HEK293 (cell line): ENCODE data around the gene TAS1R3.

ENCODE experiments used
- CTCF ChIA-PET: fragments of 350-600 bp; formaldehyde crosslinking; extraction: SDS; loops from one replicate; lab custom pipeline; 2021; ENCODE audit warnings: antibody characterized with exemption; lab: Yijun Ruan, JAX
- POLR2A ChIA-PET: fragments of 300-600 bp; formaldehyde crosslinking; extraction: SDS; loops from one replicate; lab custom pipeline; 2020; ENCODE audit warnings: antibody characterized with exemption, inconsistent platforms; lab: Yijun Ruan, JAX
- H3K27ac ChIP-seq: fragments of 200-500 bp; sonication (Bioruptor generic); 2 replicates; pipeline ENCODE4 v1.5.1; 2014; ENCODE audit warnings: low read depth, low read length, control low read depth, inconsistent platforms; ENCODE audit errors: extremely low read depth
- H3K36me3 ChIP-seq, 2 experiments: fragments of 200-500 bp in 1 of 2; sonication (Bioruptor generic) in 1 of 2; 1 replicate in 1 of 2; 2 replicates in 1 of 2; pipeline ENCODE4 v1.5.1; 2014 to 2017; ENCODE audit warnings: inconsistent platforms in 2 of 2, low read length in 2 of 2; ENCODE audit not compliant: control insufficient read depth in 2 of 2, insufficient read depth in 1 of 2
- H3K4me1 ChIP-seq: fragments of 200-500 bp; sonication (Bioruptor generic); 2 replicates; pipeline ENCODE4 v1.5.1; 2014; ENCODE audit warnings: mild to moderate bottlenecking, low read length, inconsistent platforms; ENCODE audit not compliant: control insufficient read depth, insufficient read depth
- H3K4me3 ChIP-seq: 2 replicates; pipeline ENCODE4 v1.5.1; 2011; ENCODE audit warnings: low read depth, mild to moderate bottlenecking, control low read depth, low read length, moderate library complexity
- H3K9me3 ChIP-seq: fragments of 200-500 bp; sonication (Bioruptor generic); 2 replicates; pipeline ENCODE4 v1.5.1; 2014; ENCODE audit warnings: low read depth, low read length, inconsistent platforms; ENCODE audit not compliant: control insufficient read depth, insufficient read depth
- BCL11A ChIP-seq: fragments of 450-650 bp; formaldehyde crosslinking; IDR thresholded peaks from 2 replicates; pipeline ENCODE4 v1.5.1; 2016; ENCODE audit warnings: low read depth, missing biosample characterization, missing genetic modification characterization
- BCL11B ChIP-seq: fragments of 450-650 bp; formaldehyde crosslinking; IDR thresholded peaks from 2 replicates; pipeline ENCODE4 v1.5.1; 2016; ENCODE audit warnings: low read depth, missing biosample characterization, missing genetic modification characterization
- EGR2 ChIP-seq: fragments of 450-650 bp; formaldehyde crosslinking; IDR thresholded peaks from 2 replicates; pipeline ENCODE4 v1.5.1; 2016; ENCODE audit warnings: low read depth, missing biosample characterization, missing genetic modification characterization
- GLIS1 ChIP-seq: fragments of 450-650 bp; formaldehyde crosslinking; IDR thresholded peaks from 2 replicates; pipeline ENCODE4 v1.5.1; 2016; ENCODE audit warnings: missing biosample characterization, missing genetic modification characterization
- HIC1 ChIP-seq: fragments of 450-650 bp; formaldehyde crosslinking; IDR thresholded peaks from 2 replicates; pipeline ENCODE4 v1.5.1; 2016; ENCODE audit warnings: missing biosample characterization, missing genetic modification characterization
- KLF8 ChIP-seq: fragments of 450-650 bp; formaldehyde crosslinking; IDR thresholded peaks from 2 replicates; pipeline ENCODE4 v1.5.1; 2016; ENCODE audit warnings: missing biosample characterization, missing genetic modification characterization
- PRDM1 ChIP-seq: fragments of 450-650 bp; formaldehyde crosslinking; IDR thresholded peaks from 2 replicates; pipeline ENCODE4; 2016; ENCODE audit warnings: missing biosample characterization, missing genetic modification characterization
- YY2 ChIP-seq: fragments of 450-650 bp; formaldehyde crosslinking; IDR thresholded peaks from 2 replicates; pipeline ENCODE4 v1.5.1; 2016; ENCODE audit warnings: missing biosample characterization, missing genetic modification characterization
- ZBTB17 ChIP-seq: fragments of 450-650 bp; formaldehyde crosslinking; IDR thresholded peaks from 2 replicates; pipeline ENCODE4 v1.5.1; 2016; ENCODE audit warnings: missing biosample characterization, missing genetic modification characterization
- ZBTB49 ChIP-seq: fragments of 450-650 bp; formaldehyde crosslinking; IDR thresholded peaks from 2 replicates; pipeline ENCODE4 v1.5.1; 2016; ENCODE audit warnings: missing biosample characterization, missing genetic modification characterization, low read depth
- ZFP3 ChIP-seq: fragments of 450-650 bp; formaldehyde crosslinking; IDR thresholded peaks from 2 replicates; pipeline ENCODE4 v1.5.1; 2016; ENCODE audit warnings: low read depth, missing biosample characterization, missing genetic modification characterization
- ZNF114 ChIP-seq: fragments of 450-650 bp; formaldehyde crosslinking; IDR thresholded peaks from 2 replicates; pipeline ENCODE4 v1.5.0; 2017; ENCODE audit warnings: missing biosample characterization, missing genetic modification characterization
- ZNF146 ChIP-seq: fragments of 450-650 bp; formaldehyde crosslinking; IDR thresholded peaks from 2 replicates; pipeline ENCODE4 v1.5.1; 2016; ENCODE audit warnings: missing biosample characterization, missing genetic modification characterization
- ZNF157 ChIP-seq: fragments of 450-650 bp; formaldehyde crosslinking; IDR thresholded peaks from 2 replicates; pipeline ENCODE4 v1.5.1; 2016; ENCODE audit warnings: missing biosample characterization, missing genetic modification characterization
- ZNF174 ChIP-seq: fragments of 450-650 bp; formaldehyde crosslinking; IDR thresholded peaks from 2 replicates; pipeline ENCODE4 v1.5.0; 2017; ENCODE audit warnings: missing biosample characterization, mild to moderate bottlenecking, missing genetic modification characterization
- ZNF248 ChIP-seq: fragments of 450-650 bp; formaldehyde crosslinking; IDR thresholded peaks from 2 replicates; pipeline ENCODE4 v1.5.1; 2017; ENCODE audit warnings: missing biosample characterization, missing genetic modification characterization
- ZNF266 ChIP-seq: fragments of 450-650 bp; formaldehyde crosslinking; IDR thresholded peaks from 2 replicates; pipeline ENCODE4 v1.5.1; 2016; ENCODE audit warnings: missing biosample characterization, missing genetic modification characterization, low read depth
- ZNF292 ChIP-seq: fragments of 450-650 bp; formaldehyde crosslinking; IDR thresholded peaks from 2 replicates; pipeline ENCODE4 v1.5.1; 2016; ENCODE audit warnings: low read depth, missing biosample characterization, missing genetic modification characterization, borderline replicate concordance
- ZNF311 ChIP-seq: fragments of 450-650 bp; formaldehyde crosslinking; IDR thresholded peaks from 2 replicates; pipeline ENCODE4 v1.5.1; 2017; ENCODE audit warnings: missing biosample characterization, missing genetic modification characterization, borderline replicate concordance
- ZNF362 ChIP-seq: fragments of 450-650 bp; formaldehyde crosslinking; IDR thresholded peaks from 2 replicates; pipeline ENCODE4 v1.5.1; 2016; ENCODE audit warnings: missing biosample characterization, missing genetic modification characterization
- ZNF394 ChIP-seq: fragments of 450-650 bp; formaldehyde crosslinking; IDR thresholded peaks from 2 replicates; pipeline ENCODE4 v1.5.1; 2016; ENCODE audit warnings: missing biosample characterization, missing genetic modification characterization, mild to moderate bottlenecking, moderate library complexity, borderline replicate concordance
- ZNF514 ChIP-seq: fragments of 450-650 bp; formaldehyde crosslinking; IDR thresholded peaks from 2 replicates; pipeline ENCODE4 v1.5.1; 2016; ENCODE audit warnings: missing biosample characterization, missing genetic modification characterization
- ZNF518A ChIP-seq: fragments of 450-650 bp; formaldehyde crosslinking; conservative IDR thresholded peaks from 2 replicates; pipeline ENCODE4 v1.5.1; 2016; ENCODE audit warnings: low read depth, missing biosample characterization, missing genetic modification characterization
- ZNF530 ChIP-seq: fragments of 450-650 bp; formaldehyde crosslinking; IDR thresholded peaks from 2 replicates; pipeline ENCODE4 v1.5.1; 2016; ENCODE audit warnings: low read depth, missing biosample characterization, missing genetic modification characterization
- ZNF544 ChIP-seq: fragments of 450-650 bp; formaldehyde crosslinking; IDR thresholded peaks from 2 replicates; pipeline ENCODE4 v1.5.0; 2017; ENCODE audit warnings: missing biosample characterization, missing genetic modification characterization
- ZNF571 ChIP-seq: fragments of 450-650 bp; formaldehyde crosslinking; IDR thresholded peaks from 2 replicates; pipeline ENCODE4 v1.5.0; 2017; ENCODE audit warnings: missing biosample characterization, missing genetic modification characterization
- ZNF610 ChIP-seq: fragments of 450-650 bp; formaldehyde crosslinking; IDR thresholded peaks from 2 replicates; pipeline ENCODE4 v1.5.1; 2016; ENCODE audit warnings: missing biosample characterization, missing genetic modification characterization, borderline replicate concordance
- ZNF785 ChIP-seq: fragments of 450-650 bp; formaldehyde crosslinking; IDR thresholded peaks from 2 replicates; pipeline ENCODE4 v1.5.1; 2016; ENCODE audit warnings: missing biosample characterization, missing genetic modification characterization
- ZNF837 ChIP-seq: fragments of 450-650 bp; formaldehyde crosslinking; IDR thresholded peaks from 2 replicates; pipeline ENCODE4 v1.5.1; 2016; ENCODE audit warnings: missing biosample characterization, missing genetic modification characterization

The TAS1R3 gene

GRCh38 chr1:1356796-1357401 is 25.8 kb downstream of the TAS1R3 start:
- CTCF ChIA-PET, result interaction anchor here (0.6 kb wide), 1 partner anchor 585 kb away, joined by 3 read pairs; no protein-coding TSS in a partner anchor
- POLR2A ChIA-PET, result interaction anchor here (1.1 kb wide), 1 partner anchor 9 kb away, joined by 3 read pairs; no protein-coding TSS in a partner anchor
- Histone ChIP-seq H3K4me1 (peaks cover 7% of the 10 kb centered on the region; the same call in 1 of the 2 replicates), H3K27ac (no peak overlapping the region), H3K4me3 (no peak overlapping the region), H3K36me3 (no peaks in the 10 kb centered on the region), H3K9me3 (no peaks in the 10 kb centered on the region)
- no peak for TF ChIP-seq ZNF266 (tag by site-specific recombination)
- TF ChIP-seq ZNF544 (tag by site-specific recombination), result no peak
- TF ChIP-seq ZNF518A (tag by site-specific recombination), result no peak
- no peak for TF ChIP-seq ZNF248 (tag by site-specific recombination)
- peak; percentile 44; the same call in 1 of the 2 replicates for TF ChIP-seq BCL11B (tag by site-specific recombination)
- TF ChIP-seq ZNF530 (tag by site-specific recombination), result no peak
- TF ChIP-seq ZNF292 (tag by site-specific recombination), result no peak
- TF ChIP-seq ZBTB17 (tag by site-specific recombination), result no peak
- no peak for TF ChIP-seq YY2 (tag by site-specific recombination)
- peak; percentile 73; the same call in 1 of the 2 replicates for TF ChIP-seq HIC1 (tag by site-specific recombination)
- no peak for TF ChIP-seq ZNF146 (tag by site-specific recombination)
- TF ChIP-seq ZBTB49 (tag by site-specific recombination), result no peak
- no peak for TF ChIP-seq ZNF362 (tag by site-specific recombination)
- no peak for TF ChIP-seq ZNF837
- no peak for TF ChIP-seq KLF8
- no peak for TF ChIP-seq ZNF311 (tag by site-specific recombination)
- TF ChIP-seq ZNF571 (tag by site-specific recombination), result no peak
- TF ChIP-seq BCL11A (tag by site-specific recombination), result peak; percentile 56; the same call in 1 of the 2 replicates
- TF ChIP-seq ZNF394, result no peak
- no peak for TF ChIP-seq ZNF114 (tag by site-specific recombination)
- TF ChIP-seq ZNF610, result no peak
- TF ChIP-seq ZNF174 (tag by site-specific recombination), result no peak
- no peak for TF ChIP-seq ZNF157 (tag by site-specific recombination)
- TF ChIP-seq PRDM1 (tag by site-specific recombination), result no peak
- peak; percentile 5; the same call in 1 of the 2 replicates for TF ChIP-seq GLIS1 (tag by site-specific recombination)
- TF ChIP-seq EGR2 (tag by site-specific recombination), result no peak
- no peak for TF ChIP-seq ZNF514 (tag by site-specific recombination)
- TF ChIP-seq ZNF785 (tag by site-specific recombination), result no peak
- no peak for TF ChIP-seq ZFP3 (tag by site-specific recombination)
